Natural killer cell (primary cell): ENCODE data around the gene PIP5K1A. TPM values are rescaled to one million over a fixed set of nuclear protein-coding genes. Genes with fewer than 3 reads are reported as not detected.

Experiments
- ATAC-seq, 3 donors: fragments of 150-1000 bp in 2 of 3; fragments of 200-7000 bp in 1 of 3; cut with Tn5 transposase; 1 replicate in 1 of 3; 2 replicates in 2 of 3; pipeline ENCODE4 v1.10.0; 2021; ENCODE audit warnings: mild to moderate bottlenecking in 2 of 3, moderate library complexity in 2 of 3
- DNase-seq, 2 donors: peaks; one replicate each; pipeline versions ENCODE4 v3.0.0 to v3.0.0-alpha.2; 2013 to 2021; ENCODE audit warnings: mixed read lengths in 1 of 2
- H3K27ac ChIP-seq: one replicate; pipeline ENCODE4 v1.5.1; 2013; ENCODE audit warnings: mild to moderate bottlenecking, low read length
- H3K27me3 ChIP-seq: one replicate; pipeline ENCODE4 v1.6.1; 2013; ENCODE audit warnings: low read length; ENCODE audit not compliant: control insufficient read depth, insufficient read depth
- H3K36me3 ChIP-seq: one replicate; pipeline ENCODE4 v1.6.1; 2013; ENCODE audit warnings: low read length; ENCODE audit not compliant: control insufficient read depth, insufficient read depth
- H3K4me1 ChIP-seq: one replicate; pipeline ENCODE4 v1.6.1; 2013; ENCODE audit warnings: low read length; ENCODE audit not compliant: control insufficient read depth, insufficient read depth
- H3K4me3 ChIP-seq: one replicate; pipeline ENCODE4 v1.5.1; 2013; ENCODE audit warnings: low read length
- H3K9me3 ChIP-seq: one replicate; pipeline ENCODE4 v1.6.1; 2013; ENCODE audit warnings: low read length; ENCODE audit not compliant: control insufficient read depth, insufficient read depth
- H3K27ac Mint-ChIP-seq, 2 donors: one replicate each; pipeline ENCODE4 v1.8.0; 2022; ENCODE audit warnings: mild to moderate bottlenecking in 2 of 2, mixed read lengths in 2 of 2, moderate library complexity in 1 of 2
- H3K27me3 Mint-ChIP-seq, 2 donors: one replicate each; pipeline ENCODE4 v1.8.0; 2022; ENCODE audit warnings: low read depth in 2 of 2, mixed read lengths in 2 of 2
- H3K36me3 Mint-ChIP-seq: one replicate; pipeline ENCODE4 v1.8.0; 2022; ENCODE audit warnings: mixed read lengths
- H3K4me1 Mint-ChIP-seq, 2 donors: one replicate each; pipeline ENCODE4 v1.8.0; 2022; ENCODE audit warnings: mixed read lengths in 2 of 2
- H3K4me3 Mint-ChIP-seq: one replicate; pipeline ENCODE4 v1.8.0; 2022; ENCODE audit warnings: mild to moderate bottlenecking, moderate library complexity, mixed read lengths
- H3K9me3 Mint-ChIP-seq, 2 donors: one replicate each; pipeline ENCODE4 v1.8.0; 2022; ENCODE audit warnings: mixed read lengths in 2 of 2
- CTCF ChIP-seq: fragments of 200-600 bp; IDR thresholded peaks from one replicate; pipeline ENCODE4 v1.8.0; 2022; ENCODE audit warnings: antibody characterized with exemption
- WGBS: methylation state at CpG from one replicate; pipeline ENCODE4 v1.1.7; 2013; ENCODE audit warnings: missing lambda C conversion rate; ENCODE audit not compliant: insufficient coverage; 5-methylcytosine and 5-hydroxymethylcytosine counted together
- intact Hi-C: fragments of 100-400 bp; cut with micrococcal nuclease; formaldehyde crosslinking; loops from one replicate; pipeline ENCODE4 v1.14.2; 2022
- total RNA-seq, 4 donors: library from RNA; stranded (reverse); fragments of 120-200 nt in 1 of 4; gene quantifications; one replicate each; pipeline versions ENCODE4 v1.2.3 to v1.2.4, GENCODE V29; 2013 to 2022

The PIP5K1A gene
- total RNA-seq, 3 donors from 2014 or later (not counting 1 experiment from before 2014, with no cell fraction given): 42.0 to 65.2 (median 44.6) TPM

- Histone ChIP-seq H3K36me3 (peaks cover 20% of the 10 kb centered on the region), H3K27me3 (no peaks in the 10 kb centered on the region), H3K27ac (no peak overlapping the region), H3K4me3 (no peak overlapping the region), H3K4me1 (peaks cover 32% of the 10 kb centered on the region), H3K9me3 (no peaks in the 10 kb centered on the region)
- Mint-ChIP-seq H3K27ac (peak overlapping the region; percentile 94), H3K36me3 (peaks cover 7% of the 10 kb centered on the region), H3K27me3 (no peaks in the 10 kb centered on the region), H3K9me3 (no peaks in the 10 kb centered on the region), H3K4me1 (peaks cover 30 to 48% of the 10 kb centered on the region in 2 donors), H3K4me3 (peak overlapping the region; percentile 99)
- intact Hi-C loops: no loop called here
- DNase-seq (no peak), ATAC-seq (no peak)
- WGBS: 74% methylated on average over 11 of the region's 11 CpGs
- no peak for TF ChIP-seq CTCF
Measured at GRCh38 chr1:151164732-151165280, 33.5 kb upstream of the PIP5K1A start.

GRCh38 chr1:151165281-151165737 lies 33.0 kb upstream of the PIP5K1A start:
- H3K4me1 Mint-ChIP-seq: peaks cover 30 to 46% of the 10 kb centered on the region in 2 donors
- peak in 1 of 3 donors; percentile 0 for ATAC-seq
- DNase-seq: peak in 1 of 2 donors; percentile 26
- Histone ChIP-seq H3K36me3 (peaks cover 23% of the 10 kb centered on the region), H3K27me3 (no peaks in the 10 kb centered on the region), H3K27ac (peak overlapping the region; percentile 12), H3K4me3 (peak overlapping the region; percentile 90), H3K9me3 (no peaks in the 10 kb centered on the region), H3K4me1 (peaks cover 32% of the 10 kb centered on the region)
- TF ChIP-seq CTCF: no peak
- H3K27ac Mint-ChIP-seq: peak overlapping the region; percentile 94
- WGBS: 38% methylated on average over 15 of the region's 15 CpGs
- intact Hi-C loops: no loop called here
- H3K27me3 Mint-ChIP-seq: no peaks in the 10 kb centered on the region
- peak overlapping the region; percentile 99 for H3K4me3 Mint-ChIP-seq
- H3K9me3 Mint-ChIP-seq: no peaks in the 10 kb centered on the region
- peaks cover 7% of the 10 kb centered on the region for H3K36me3 Mint-ChIP-seq

GRCh38 chr1:151165738-151166504 lies 32.4 kb upstream of the PIP5K1A start, which contains the start of the genes LYSMD1 and SCNM1:
LYSMD1 (minus strand) TSS chr1:151165902; CDS start chr1:151165258, 644 bp downstream.
SCNM1 (plus strand) TSS chr1:151166144; CDS start chr1:151166153, 9 bp downstream.
- WGBS: 1% methylated on average over 38 of the region's 38 CpGs
- intact Hi-C loops: loop anchor here (1.0 kb wide), 1 partner anchor 24 kb away; the partner anchor contains the start of gene VPS72
- peaks cover 7% of the 10 kb centered on the region for H3K36me3 Mint-ChIP-seq
- H3K27ac ChIP-seq: peak within 1 kb of the TSS; percentile 68
- peaks cover 26% of the 10 kb centered on the region for H3K36me3 ChIP-seq
- H3K27ac Mint-ChIP-seq: peak within 1 kb of the TSS; percentile 94
- H3K4me3 ChIP-seq: peak within 1 kb of the TSS; percentile 90
- peak within 1 kb of the TSS; percentile 99 for H3K4me3 Mint-ChIP-seq
- peaks cover 27% of the 10 kb centered on the region for H3K4me1 ChIP-seq
- H3K4me1 Mint-ChIP-seq: peaks cover 30 to 42% of the 10 kb centered on the region in 2 donors
- no peak for TF ChIP-seq CTCF
- peak; percentile 91 to 99 for DNase-seq
- no peaks in the 10 kb centered on the region for H3K9me3 Mint-ChIP-seq
- no peaks in the 10 kb centered on the region for H3K27me3 ChIP-seq
- peak; percentile 97 to 99 (median 98) for ATAC-seq
- no peaks in the 10 kb centered on the region for H3K27me3 Mint-ChIP-seq
- H3K9me3 ChIP-seq: no peaks in the 10 kb centered on the region
